Fibroblast of villous mesenchyme (primary cell): ENCODE measurements around the gene WDFY1. TPM values are rescaled to one million over a fixed set of nuclear protein-coding genes. Genes with fewer than 3 reads are reported as not detected.

Experiments
- DNase-seq: peaks from one replicate; pipeline ENCODE4 v3.0.0-alpha.2; 2010; ENCODE audit warnings: low read depth
- H3K4me3 ChIP-seq: 2 replicates; pipeline ENCODE4 v1.5.1; 2011; ENCODE audit warnings: low read depth, mild to moderate bottlenecking, low read length
- total RNA-seq: library from RNA; depleted of rRNA; stranded (reverse); fragments of >200 nt; gene quantifications from 2 replicates; pipeline ENCODE4 v1.2.3, GENCODE V29; 2012
- TF ChIP-seq, protein P1 (sequence below): IDR thresholded peaks from 2 replicates; pipeline ENCODE4 v1.5.1; 2012; ENCODE audit warnings: low read depth, mild to moderate bottlenecking, low read length; ENCODE audit not compliant: insufficient read depth

Gene WDFY1
- total RNA-seq, 1 donor: 152 TPM

- no peak overlapping the region for H3K4me3 ChIP-seq
- peak; percentile 85 for DNase-seq
- TF ChIP-seq, protein P1, sequence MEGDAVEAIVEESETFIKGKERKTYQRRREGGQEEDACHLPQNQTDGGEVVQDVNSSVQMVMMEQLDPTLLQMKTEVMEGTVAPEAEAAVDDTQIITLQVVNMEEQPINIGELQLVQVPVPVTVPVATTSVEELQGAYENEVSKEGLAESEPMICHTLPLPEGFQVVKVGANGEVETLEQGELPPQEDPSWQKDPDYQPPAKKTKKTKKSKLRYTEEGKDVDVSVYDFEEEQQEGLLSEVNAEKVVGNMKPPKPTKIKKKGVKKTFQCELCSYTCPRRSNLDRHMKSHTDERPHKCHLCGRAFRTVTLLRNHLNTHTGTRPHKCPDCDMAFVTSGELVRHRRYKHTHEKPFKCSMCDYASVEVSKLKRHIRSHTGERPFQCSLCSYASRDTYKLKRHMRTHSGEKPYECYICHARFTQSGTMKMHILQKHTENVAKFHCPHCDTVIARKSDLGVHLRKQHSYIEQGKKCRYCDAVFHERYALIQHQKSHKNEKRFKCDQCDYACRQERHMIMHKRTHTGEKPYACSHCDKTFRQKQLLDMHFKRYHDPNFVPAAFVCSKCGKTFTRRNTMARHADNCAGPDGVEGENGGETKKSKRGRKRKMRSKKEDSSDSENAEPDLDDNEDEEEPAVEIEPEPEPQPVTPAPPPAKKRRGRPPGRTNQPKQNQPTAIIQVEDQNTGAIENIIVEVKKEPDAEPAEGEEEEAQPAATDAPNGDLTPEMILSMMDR: no peak
These were observed 74.1 kb downstream of the WDFY1 start for GRCh38 chr2:223870840-223871611.

DNA sequence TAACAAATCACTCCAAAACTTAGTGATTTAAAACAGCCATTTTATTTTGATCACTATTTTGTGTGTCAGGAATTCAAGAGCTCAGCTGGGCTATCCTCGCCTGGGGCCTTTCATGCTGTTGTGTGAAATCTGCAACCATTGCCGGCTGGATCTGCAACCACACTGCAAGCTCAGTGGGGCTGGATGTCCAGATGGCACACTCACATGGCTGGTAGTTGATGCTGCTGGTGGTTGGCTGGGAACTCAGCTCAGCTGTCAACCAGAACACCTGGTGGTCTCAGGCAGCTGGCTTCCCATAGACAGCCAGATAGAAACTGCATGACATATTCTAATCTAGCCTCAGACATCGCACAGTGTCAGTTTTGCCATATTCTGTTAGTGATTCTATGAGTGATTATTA, 77.1 kb downstream of the WDFY1 start:
- no peak for DNase-seq
- TF ChIP-seq, protein P1: no peak

DNA sequence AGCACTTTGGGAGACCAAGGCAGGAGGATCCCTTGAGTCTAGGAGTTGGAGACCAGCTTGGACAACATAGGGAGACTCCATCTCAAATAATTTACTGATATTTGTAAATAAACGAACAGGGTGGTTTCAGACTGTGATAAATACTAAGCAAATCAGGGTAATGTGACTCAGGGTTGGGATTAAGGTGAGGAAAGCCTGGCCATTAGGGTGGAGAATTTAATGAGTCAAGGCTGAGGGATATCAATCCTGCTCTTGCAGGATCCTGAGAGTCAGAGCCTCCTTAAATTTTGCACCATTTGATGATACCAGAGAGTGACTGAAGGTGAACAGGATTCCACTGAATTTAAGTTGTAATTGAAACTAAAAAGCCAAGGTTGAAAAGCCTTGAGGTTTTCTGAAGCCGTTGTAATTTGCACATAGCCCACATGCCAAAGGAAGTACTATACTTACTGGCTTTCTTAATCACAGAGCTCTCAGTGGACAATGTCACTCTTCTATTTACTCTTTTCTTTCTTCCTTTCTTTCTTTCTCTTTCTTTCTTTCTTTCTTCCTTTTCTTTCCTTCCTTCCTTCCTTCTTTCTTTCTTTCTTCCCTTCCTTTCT, 79.1 kb downstream of the WDFY1 start:
- no peak for DNase-seq
- TF ChIP-seq, protein P1: no peak
- H3K4me3 ChIP-seq: no peak overlapping the region

More for the DNA sequence above, 77.1 kb downstream of the WDFY1 start:
- no peak overlapping the region for H3K4me3 ChIP-seq

- TF ChIP-seq, protein P1: no peak
- H3K4me3 ChIP-seq: no peak overlapping the region
- no peak for DNase-seq
These were observed 80.0 kb downstream of the WDFY1 start for GRCh38 chr2:223865124-223865523.

GRCh38 chr2:223863491-223863890, 81.6 kb downstream of the WDFY1 start:
- H3K4me3 ChIP-seq: no peak overlapping the region
- TF ChIP-seq, protein P1: no peak
- no peak for DNase-seq

GRCh38 chr2:223860809-223861738, 84.1 kb downstream of the WDFY1 start:
- TF ChIP-seq, protein P1: peak; percentile 12
- peak; percentile 88 for DNase-seq
- H3K4me3 ChIP-seq: no peak overlapping the region
